Esophagus squamous epithelium (tissue), 5 donors: ENCODE results near the gene DSE. TPM values are rescaled to one million over a fixed set of nuclear protein-coding genes. Genes with fewer than 3 reads are reported as not detected.
A peak's percentile ranks its signal among the peaks of the same experiment; 100 is the strongest.

Experiments used
- DNase-seq: peaks from one replicate; lab custom pipeline; 2025; lab: John Stamatoyannopoulos, UW
- H3K27ac ChIP-seq, 4 donors: fragments of 200-600 bp; sonication (generic); one replicate each; pipeline ENCODE4 v1.5.1; 2016 to 2019; ENCODE audit warnings: mild to moderate bottlenecking in 1 of 4
- H3K27me3 ChIP-seq, 4 donors: fragments of 200-600 bp; sonication (generic); 1 replicate in 3 of 4; 2 replicates in 1 of 4; pipeline versions ENCODE4 v1.5.1 to v1.6.0; 2017 to 2021; ENCODE audit warnings: antibody characterized with exemption in 1 of 4
- H3K36me3 ChIP-seq, 3 donors: fragments of 200-600 bp; sonication (generic); one replicate each; pipeline ENCODE4 v1.5.1; 2016 to 2019
- H3K4me1 ChIP-seq, 3 donors: fragments of 200-600 bp; sonication (generic); one replicate each; pipeline ENCODE4 v1.5.1; 2017 to 2019
- H3K4me3 ChIP-seq, 4 donors: fragments of 200-600 bp; sonication (generic); 1 replicate in 3 of 4; 2 replicates in 1 of 4; pipeline ENCODE4 v1.5.1; 2016 to 2019; ENCODE audit warnings: mild to moderate bottlenecking in 2 of 4, moderate library complexity in 1 of 4
- H3K9me3 ChIP-seq, 3 donors: fragments of 200-600 bp; sonication (generic); one replicate each; pipeline ENCODE4 v1.5.1; 2016 to 2019
- CTCF ChIP-seq, 6 experiments: fragments of 450-650 bp in 4 of 6; fragments of 200-600 bp in 2 of 6; sonication (generic) in 2 of 6; IDR thresholded peaks; one replicate each; pipeline ENCODE4 v1.5.1; 2016 to 2019; ENCODE audit warnings: antibody characterized with exemption in 6 of 6, mild to moderate bottlenecking in 4 of 6, moderate library complexity in 4 of 6
- POLR2A ChIP-seq, 4 donors: fragments of 450-650 bp; IDR thresholded peaks; one replicate each; pipeline ENCODE4 v1.6.1; 2017; ENCODE audit warnings: antibody characterized with exemption in 4 of 4, mild to moderate bottlenecking in 4 of 4, moderate library complexity in 3 of 4
- WGBS, 2 donors: methylation state at CpG; one replicate each; pipeline ENCODE4 v1.1.5; 2018; 5-methylcytosine and 5-hydroxymethylcytosine counted together
- intact Hi-C: fragments of 100-400 bp; cut with DNase I; formaldehyde crosslinking; loops from one replicate; pipeline ENCODE4 v1.15.0; 2022
- total RNA-seq, 4 donors: library from RNA; depleted of rRNA; stranded (reverse); fragments of >200 nt; gene quantifications; one replicate each; pipeline ENCODE4 v1.1.0, GENCODE V29; 2016
- donor health status: DM: yes; HTN: yes; CAD: no.

DSE gene
- total RNA-seq, 4 donors from 2014 or later: 11.6 to 36.4 (median 33.3) TPM

GRCh38 chr6:116362276-116362675, 8.5 kb upstream of the DSE start:
- H3K27me3 ChIP-seq: no peaks in the 10 kb centered on the region
- intact Hi-C loops: no loop called here
- 54 to 67% methylated on average over 2 of the region's 2 CpGs for WGBS, 2 donors
- peaks cover 0 to 27% (median 4%) of the 10 kb centered on the region in 3 donors for H3K4me1 ChIP-seq
- no peak for TF ChIP-seq CTCF (IDR thresholded peaks at IDR 0.05)
- TF ChIP-seq POLR2A (IDR thresholded peaks at IDR 0.05): no peak
- H3K9me3 ChIP-seq: no peaks in the 10 kb centered on the region
- no peaks in the 10 kb centered on the region for H3K36me3 ChIP-seq
- no peak for DNase-seq
- no peak overlapping the region for H3K4me3 ChIP-seq
- H3K27ac ChIP-seq: no peak overlapping the region

GRCh38 chr6:116363759-116364158, 7.0 kb upstream of the DSE start:
- Histone ChIP-seq H3K27me3 (no peaks in the 10 kb centered on the region), H3K9me3 (no peaks in the 10 kb centered on the region), H3K36me3 (no peaks in the 10 kb centered on the region), H3K4me1 (peaks cover 0 to 30% (median 4%) of the 10 kb centered on the region in 3 donors), H3K27ac (no peak overlapping the region), H3K4me3 (no peak overlapping the region)
- intact Hi-C loops: no loop called here
- no peak for TF ChIP-seq POLR2A (IDR thresholded peaks at IDR 0.05)
- TF ChIP-seq CTCF (IDR thresholded peaks at IDR 0.05): no peak
- DNase-seq: no peak

GRCh38 chr6:116364321-116364720, 6.4 kb upstream of the DSE start:
- TF ChIP-seq CTCF (IDR thresholded peaks at IDR 0.05) (no peak), POLR2A (IDR thresholded peaks at IDR 0.05) (no peak)
- Histone ChIP-seq H3K9me3 (no peaks in the 10 kb centered on the region), H3K4me1 (peaks cover 0 to 35% (median 4%) of the 10 kb centered on the region in 3 donors), H3K27me3 (no peaks in the 10 kb centered on the region), H3K36me3 (no peaks in the 10 kb centered on the region), H3K27ac (no peak overlapping the region), H3K4me3 (no peak overlapping the region)
- WGBS, 2 donors: 72 to 88% methylated on average over 2 of the region's 2 CpGs
- intact Hi-C loops: no loop called here
- no peak for DNase-seq

- Histone ChIP-seq H3K27me3 (no peaks in the 10 kb centered on the region), H3K27ac (no peak overlapping the region), H3K4me1 (peaks cover 9 to 47% (median 12%) of the 10 kb centered on the region in 3 donors), H3K9me3 (no peaks in the 10 kb centered on the region), H3K36me3 (no peaks in the 10 kb centered on the region), H3K4me3 (no peak overlapping the region)
- intact Hi-C loops: no loop called here
- WGBS, 2 donors: 35 to 56% methylated on average over 2 of the region's 2 CpGs
- TF ChIP-seq CTCF (IDR thresholded peaks at IDR 0.05) (no peak), POLR2A (IDR thresholded peaks at IDR 0.05) (no peak)
- DNase-seq: no peak
These were observed 5.0 kb upstream of the DSE start for GRCh38 chr6:116365743-116366142.

GRCh38 chr6:116366740-116367275, 3.9 kb upstream of the DSE start:
- intact Hi-C loops: no loop called here
- no peak for DNase-seq
- Histone ChIP-seq H3K36me3 (no peaks in the 10 kb centered on the region), H3K9me3 (no peaks in the 10 kb centered on the region), H3K4me1 (peaks cover 9 to 50% (median 12%) of the 10 kb centered on the region in 3 donors), H3K27ac (peak overlapping the region in 2 of 4 donors; percentile 40 to 49), H3K27me3 (no peaks in the 10 kb centered on the region), H3K4me3 (no peak overlapping the region)
- no peak for TF ChIP-seq POLR2A (IDR thresholded peaks at IDR 0.05)
- TF ChIP-seq CTCF (IDR thresholded peaks at IDR 0.05): no peak
- WGBS, 2 donors: 37 to 52% methylated on average over 6 of the region's 6 CpGs
